Measurements from ENCODE around the gene CYB5B. TPM values are rescaled to one million over a fixed set of nuclear protein-coding genes. Genes with fewer than 3 reads are reported as not detected.

The CYB5B gene
- total RNA-seq, 1 donor from 2014 or later = 46.3 TPM

GRCh38 chr16:69477546-69477945, 53.1 kb downstream of the CYB5B start:
- Histone ChIP-seq H3K36me3 (ENCODE audit: control insufficient read depth, insufficient read depth, low read length) (no peaks in the 10 kb centered on the region), H3K4me3 (ENCODE audit: low read depth, low read length) (no peak overlapping the region), H3K27me3 (ENCODE audit: control insufficient read depth, insufficient read depth, low read length) (no peaks in the 10 kb centered on the region)
- no peak for DNase-seq (ENCODE audit: low read depth)
- no peak for TF ChIP-seq CTCF (IDR thresholded peaks at IDR 0.05; ENCODE audit: insufficient read depth, low read length, poor library complexity, severe bottlenecking)

- no peak for TF ChIP-seq CTCF (IDR thresholded peaks at IDR 0.05; ENCODE audit: insufficient read depth, low read length, poor library complexity, severe bottlenecking)
- H3K27me3 ChIP-seq (ENCODE audit: control insufficient read depth, insufficient read depth, low read length) = no peaks in the 10 kb centered on the region
- H3K4me3 ChIP-seq (ENCODE audit: low read depth, low read length) = no peak overlapping the region
- no peaks in the 10 kb centered on the region for H3K36me3 ChIP-seq (ENCODE audit: control insufficient read depth, insufficient read depth, low read length)
- no peak for DNase-seq (ENCODE audit: low read depth)
These were observed 54.3 kb downstream of the CYB5B start for GRCh38 chr16:69478685-69479084.

GRCh38 chr16:69479775-69480174, 55.4 kb downstream of the CYB5B start:
- Histone ChIP-seq H3K27me3 (ENCODE audit: control insufficient read depth, insufficient read depth, low read length) (no peaks in the 10 kb centered on the region), H3K36me3 (ENCODE audit: control insufficient read depth, insufficient read depth, low read length) (no peaks in the 10 kb centered on the region), H3K4me3 (ENCODE audit: low read depth, low read length) (no peak overlapping the region)
- no peak for DNase-seq (ENCODE audit: low read depth)
- no peak for TF ChIP-seq CTCF (IDR thresholded peaks at IDR 0.05; ENCODE audit: insufficient read depth, low read length, poor library complexity, severe bottlenecking)

GRCh38 chr16:69481901-69482341, 57.5 kb downstream of the CYB5B start:
- H3K4me3 ChIP-seq (ENCODE audit: low read depth, low read length) = no peak overlapping the region
- H3K27me3 ChIP-seq (ENCODE audit: control insufficient read depth, insufficient read depth, low read length) = no peaks in the 10 kb centered on the region
- TF ChIP-seq CTCF (IDR thresholded peaks at IDR 0.05; ENCODE audit: insufficient read depth, low read length, poor library complexity, severe bottlenecking) = no peak
- DNase-seq (ENCODE audit: low read depth) = no peak
- no peaks in the 10 kb centered on the region for H3K36me3 ChIP-seq (ENCODE audit: control insufficient read depth, insufficient read depth, low read length)

GRCh38 chr16:69482410-69482991, 58.1 kb downstream of the CYB5B start:
- no peak for TF ChIP-seq CTCF (IDR thresholded peaks at IDR 0.05; ENCODE audit: insufficient read depth, low read length, poor library complexity, severe bottlenecking)
- H3K36me3 ChIP-seq (ENCODE audit: control insufficient read depth, insufficient read depth, low read length) = no peaks in the 10 kb centered on the region
- DNase-seq (ENCODE audit: low read depth) = no peak
- H3K4me3 ChIP-seq (ENCODE audit: low read depth, low read length) = no peak overlapping the region
- H3K27me3 ChIP-seq (ENCODE audit: control insufficient read depth, insufficient read depth, low read length) = no peaks in the 10 kb centered on the region

- Histone ChIP-seq H3K36me3 (ENCODE audit: control insufficient read depth, insufficient read depth, low read length) (no peaks in the 10 kb centered on the region), H3K4me3 (ENCODE audit: low read depth, low read length) (no peak overlapping the region), H3K27me3 (ENCODE audit: control insufficient read depth, insufficient read depth, low read length) (no peaks in the 10 kb centered on the region)
- no peak for TF ChIP-seq CTCF (IDR thresholded peaks at IDR 0.05; ENCODE audit: insufficient read depth, low read length, poor library complexity, severe bottlenecking)
- no peak for DNase-seq (ENCODE audit: low read depth)
These were observed 59.2 kb downstream of the CYB5B start for GRCh38 chr16:69483611-69484010.

Data from kidney epithelial cell (primary cell).